GM12891 (cell line): Measurements from ENCODE around the gene CNGB1.

ENCODE experiments used
- POLR2A ChIP-seq: IDR thresholded peaks from 2 replicates; pipeline ENCODE4 v1.6.1; 2011; ENCODE audit warnings: low read depth, low read length, control low read depth
- POLR2AphosphoS5 ChIP-seq: IDR thresholded peaks from 2 replicates; pipeline ENCODE4 v1.6.1; 2011; ENCODE audit warnings: low read depth, low read length, control low read depth
- TAF1 ChIP-seq: IDR thresholded peaks from 2 replicates; pipeline ENCODE4 v1.6.1; 2011; ENCODE audit warnings: low read depth, low read length, control low read depth

- TF ChIP-seq POLR2AphosphoS5, result no peak
- no peak for TF ChIP-seq POLR2A
- no peak for TF ChIP-seq TAF1
Observed at GRCh38 chr16:57987441-57988177, 16.7 kb upstream of the CNGB1 start.
